ENCODE results near the gene C16orf89.

C16orf89 gene

DNA sequence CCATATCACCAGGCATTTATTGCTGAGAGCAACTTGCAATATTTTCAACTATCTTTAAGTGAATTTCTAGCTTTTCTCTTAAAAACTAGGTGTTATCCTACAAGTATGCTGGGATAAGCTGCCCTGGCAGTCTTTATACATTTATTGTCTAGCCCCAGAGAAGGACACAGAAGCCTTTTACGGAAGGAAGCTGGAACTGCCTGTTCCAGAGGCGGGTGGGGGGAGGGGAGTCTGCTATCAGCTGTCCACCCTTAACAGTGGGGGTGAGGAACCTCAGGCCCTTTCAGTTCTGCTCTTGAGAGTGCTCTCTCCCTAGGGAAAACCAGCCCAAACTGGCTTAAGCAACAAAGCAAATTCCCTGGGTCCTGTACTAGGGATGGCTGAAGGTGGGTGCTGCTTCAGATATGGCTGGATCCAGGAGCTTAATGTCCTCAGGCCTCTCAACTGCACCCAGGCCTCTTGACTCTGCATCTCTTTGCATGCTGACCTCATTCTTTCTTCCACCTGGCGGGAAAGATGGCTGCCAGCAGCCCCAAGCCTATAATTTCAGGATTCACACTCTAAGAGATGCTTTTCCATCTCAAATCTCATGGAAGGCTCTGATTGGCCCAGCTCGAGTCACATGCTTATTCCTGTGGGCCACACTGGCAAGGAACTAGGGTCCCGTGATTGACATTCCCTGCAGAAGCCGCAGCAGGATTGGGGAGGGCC, 48.6 kb downstream of the C16orf89 start:
- peak in 2 of 42 donors; percentile 33 to 65 for DNase-seq
- intact Hi-C loops (cut with DNase I) = no loop called here

DNA sequence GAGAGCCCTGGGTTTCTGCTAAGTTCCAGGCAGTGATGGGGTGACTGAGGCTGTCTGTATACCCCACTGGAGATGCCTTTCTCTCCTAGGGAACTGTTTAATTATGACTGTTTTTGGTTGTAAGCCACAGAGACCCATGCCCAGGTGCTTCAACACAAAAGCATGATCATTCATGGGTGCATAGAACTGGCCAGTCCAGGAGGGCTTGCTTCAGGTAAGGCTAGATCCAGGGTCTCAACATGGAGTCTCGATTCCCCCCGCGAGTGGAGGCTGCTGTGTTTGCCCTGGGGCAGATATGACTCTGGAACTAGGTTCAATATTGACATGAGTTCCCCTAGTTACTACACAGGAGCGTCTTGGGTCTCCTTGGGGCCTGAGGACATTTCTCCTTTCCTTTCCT, 49.9 kb downstream of the C16orf89 start:
- intact Hi-C loops (cut with DNase I) = no loop called here

DNA sequence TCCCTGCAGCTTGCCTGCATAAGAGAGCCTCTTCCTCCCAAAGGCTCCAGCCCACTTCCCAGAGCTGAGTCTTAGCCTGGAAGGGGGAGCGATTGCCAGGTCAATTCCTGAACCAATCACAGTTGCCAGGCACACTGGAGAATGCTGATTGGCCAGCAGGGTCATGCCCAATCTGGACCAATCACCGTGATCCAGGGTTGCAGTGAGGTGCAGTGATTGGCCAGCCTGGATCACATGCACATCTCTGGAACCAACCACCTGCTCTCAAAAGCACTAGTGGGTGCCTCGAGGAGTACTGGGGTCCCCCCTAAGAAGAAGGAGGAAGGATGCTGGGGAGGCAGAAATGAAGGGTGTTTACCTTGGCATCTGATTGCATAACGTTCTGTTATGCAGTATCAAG, 50.4 kb downstream of the C16orf89 start:
- DNase-seq = peak in 8 of 42 donors; percentile 33 to 69 (median 57)
- intact Hi-C loops (cut with DNase I) = no loop called here

More for the DNA sequence above, 49.9 kb downstream of the C16orf89 start:
- no peak for DNase-seq

DNA sequence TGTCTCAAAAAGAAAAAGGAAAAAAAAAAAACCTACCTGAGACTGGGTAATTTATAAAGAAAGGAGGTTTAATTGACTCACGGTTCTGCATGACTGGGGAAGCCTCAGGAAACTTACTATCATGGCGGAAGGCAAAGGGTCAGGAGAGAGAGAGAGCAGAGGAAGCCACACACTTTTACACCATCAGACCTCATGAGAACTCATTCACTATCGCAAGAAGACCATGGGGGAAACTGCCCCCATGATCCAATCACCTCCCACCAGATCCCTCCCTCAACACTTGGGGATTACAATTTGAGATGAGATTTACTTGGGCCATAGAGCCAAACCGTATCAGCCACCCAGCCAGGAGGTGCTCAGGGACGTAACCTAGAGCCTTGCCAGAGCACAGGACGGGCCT, 52.9 kb downstream of the C16orf89 start:
- no peak for DNase-seq
- intact Hi-C loops (cut with DNase I) = no loop called here

DNA sequence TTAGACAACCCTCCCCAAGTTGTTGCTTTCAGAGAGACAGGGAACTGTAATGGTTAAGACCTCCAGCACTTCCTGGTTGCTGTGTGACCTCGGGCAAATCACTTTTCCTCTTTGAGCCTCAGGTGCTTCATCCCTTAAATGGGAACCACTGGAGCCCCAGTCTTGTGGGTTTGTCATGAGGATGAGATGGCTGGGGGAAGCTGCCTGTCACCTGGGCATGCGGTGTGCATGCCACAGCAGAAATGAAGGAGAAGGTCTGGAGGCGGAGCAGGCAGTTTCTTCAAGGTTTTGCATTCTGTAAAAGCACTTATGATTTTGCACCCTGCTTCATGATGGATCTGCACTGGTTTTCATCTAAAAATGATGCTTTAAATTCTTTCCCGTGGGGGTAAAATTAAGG, 54.1 kb downstream of the C16orf89 start:
- peak in 30 of 42 donors; percentile 29 to 88 (median 71) for DNase-seq
- intact Hi-C loops (cut with DNase I) = no loop called here

DNA sequence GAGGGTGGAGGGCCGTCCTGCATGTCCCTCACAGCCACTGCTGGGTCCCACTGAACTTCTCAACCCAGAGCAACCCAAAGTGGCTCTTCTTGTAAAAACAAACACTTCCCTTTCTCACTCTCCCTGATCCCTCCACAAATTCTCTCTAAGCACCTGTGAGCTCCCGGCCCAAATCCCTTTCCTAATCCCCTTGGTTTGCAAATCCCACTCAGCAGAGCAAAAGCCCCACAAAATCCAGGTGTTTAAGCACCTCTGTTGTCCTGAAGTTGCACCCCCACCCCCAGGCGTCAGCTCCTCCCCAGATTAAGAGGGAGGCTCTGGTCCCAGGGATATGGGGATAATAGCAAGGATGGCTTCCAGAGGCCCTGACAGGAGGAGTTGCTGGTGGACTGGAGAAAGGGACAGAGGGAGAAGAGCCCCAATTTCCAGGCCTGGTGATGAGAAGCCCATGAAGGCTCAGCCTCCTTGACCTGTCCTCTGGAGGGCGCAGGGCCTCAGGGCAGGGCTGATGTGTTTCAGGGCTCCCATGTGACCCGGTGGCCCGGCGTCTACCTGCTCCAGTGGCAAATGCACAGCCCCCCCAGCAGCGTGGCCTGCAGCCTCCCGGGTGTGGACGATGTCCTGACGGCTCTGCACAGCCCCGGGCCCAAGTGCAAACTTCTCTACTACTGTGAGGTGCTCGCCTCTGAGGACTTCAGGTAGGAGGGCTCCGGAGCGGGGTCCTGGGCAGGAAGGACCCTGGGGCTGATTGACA, 55.0 kb downstream of the C16orf89 start:
- DNase-seq = peak in 1 of 42 donors; percentile 18
- intact Hi-C loops (cut with DNase I) = no loop called here

DNA sequence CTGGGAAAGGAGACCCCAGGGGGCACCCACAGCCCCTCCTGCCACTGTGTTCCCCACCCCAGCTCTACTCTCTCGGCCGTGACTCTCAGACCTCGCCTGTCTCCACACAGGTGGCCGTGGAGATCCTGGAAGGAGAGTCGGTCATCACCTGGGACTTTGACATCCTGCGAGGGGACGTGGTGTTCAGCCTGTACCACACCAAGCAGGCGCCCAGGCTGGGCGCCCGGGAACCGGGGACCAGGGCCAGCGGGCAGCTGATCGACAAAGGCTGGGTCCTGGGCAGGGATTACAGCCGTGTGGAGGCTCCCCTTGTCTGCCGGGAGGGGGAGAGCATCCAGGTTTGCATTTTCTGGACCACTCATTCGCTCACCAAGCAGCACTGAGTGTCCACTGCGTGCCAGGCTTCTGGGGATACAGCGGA, 57.4 kb downstream of the C16orf89 start:
- intact Hi-C loops (cut with DNase I) = no loop called here
- no peak for DNase-seq

DNA sequence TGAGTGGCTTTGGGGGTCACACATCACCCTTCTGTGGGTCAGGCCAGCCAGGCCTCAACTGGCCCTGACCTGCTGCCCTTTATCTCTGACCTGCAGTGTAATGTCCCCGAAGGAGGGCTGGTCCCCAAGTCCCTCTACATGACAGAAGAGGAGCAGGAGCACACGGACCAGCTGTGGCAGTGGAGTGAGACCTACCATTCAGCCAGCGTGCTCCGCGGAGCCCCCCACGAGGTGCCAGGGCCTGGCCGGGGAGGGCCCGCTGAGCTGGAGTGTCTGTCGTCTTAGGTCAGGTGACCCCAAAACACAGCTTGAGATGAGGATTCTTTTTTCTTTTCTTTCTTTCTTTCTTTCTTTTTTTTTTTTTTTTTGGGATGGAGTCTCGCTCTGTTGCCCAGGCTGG, 58.5 kb downstream of the C16orf89 start:
- intact Hi-C loops (cut with DNase I) = no loop called here
- DNase-seq = no peak

DNA sequence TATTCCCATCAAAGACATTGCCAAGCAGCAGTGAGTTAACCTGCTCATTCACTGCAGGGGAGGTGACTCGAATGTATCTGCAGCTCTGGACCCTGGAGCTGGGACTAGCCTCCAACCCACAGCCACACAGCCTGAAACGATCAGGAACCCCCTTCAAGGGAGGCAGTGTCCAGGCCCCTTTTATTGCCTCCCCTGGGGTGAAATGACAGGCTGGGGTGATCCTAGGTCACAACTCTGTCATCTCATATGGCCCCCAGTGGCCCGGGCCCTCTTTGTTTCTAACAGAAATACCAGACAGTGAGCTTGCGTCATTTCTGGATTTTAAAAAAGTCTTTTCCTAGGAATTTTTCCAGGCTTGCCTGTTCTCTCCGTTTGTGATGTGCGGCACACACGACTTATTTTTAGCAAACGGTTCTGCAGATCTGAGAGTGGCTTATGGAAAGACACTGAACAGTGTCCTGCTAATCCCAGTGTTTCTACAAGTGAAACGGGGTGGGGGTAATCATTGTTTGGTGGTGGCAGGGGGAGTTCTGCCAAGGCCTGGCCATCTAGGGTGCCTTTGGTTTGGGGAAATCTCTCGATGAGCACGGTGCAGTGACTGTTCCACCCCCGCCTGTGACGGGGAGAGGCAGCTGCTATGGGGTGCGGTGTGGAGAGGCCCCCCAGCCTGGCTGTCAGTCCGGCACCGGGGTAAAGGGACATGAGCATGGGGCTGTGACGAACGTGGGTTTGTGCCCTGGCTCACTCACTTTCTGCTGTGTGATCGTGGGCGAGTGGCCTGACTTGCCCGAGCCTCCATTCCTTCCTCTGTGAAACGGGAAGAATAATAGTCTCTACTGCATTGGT, 59.2 kb downstream of the C16orf89 start:
- intact Hi-C loops (cut with DNase I) = no loop called here
- DNase-seq = peak in 10 of 42 donors; percentile 22 to 72 (median 50)

DNA sequence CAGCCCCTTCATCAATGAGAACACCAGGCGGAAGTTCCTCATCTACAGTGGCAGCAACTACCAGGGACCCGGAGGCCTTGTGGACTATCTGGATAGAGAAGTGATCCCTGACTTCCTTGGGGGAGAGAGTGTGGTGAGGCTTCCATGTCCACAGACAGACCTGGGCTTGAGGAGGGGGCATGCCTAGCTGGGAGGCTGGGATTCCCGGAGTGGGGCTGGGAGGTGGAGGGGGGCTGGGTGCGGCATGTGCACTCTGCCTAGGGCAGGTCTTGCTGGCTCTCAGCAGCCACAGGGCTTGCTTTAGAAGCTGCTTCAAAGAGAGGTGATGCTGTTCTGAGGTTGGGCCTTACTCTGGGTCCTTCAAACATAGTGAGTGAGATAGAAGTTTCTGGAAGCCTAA, 59.8 kb downstream of the C16orf89 start:
- intact Hi-C loops (cut with DNase I) = no loop called here
- no peak for DNase-seq

DNA sequence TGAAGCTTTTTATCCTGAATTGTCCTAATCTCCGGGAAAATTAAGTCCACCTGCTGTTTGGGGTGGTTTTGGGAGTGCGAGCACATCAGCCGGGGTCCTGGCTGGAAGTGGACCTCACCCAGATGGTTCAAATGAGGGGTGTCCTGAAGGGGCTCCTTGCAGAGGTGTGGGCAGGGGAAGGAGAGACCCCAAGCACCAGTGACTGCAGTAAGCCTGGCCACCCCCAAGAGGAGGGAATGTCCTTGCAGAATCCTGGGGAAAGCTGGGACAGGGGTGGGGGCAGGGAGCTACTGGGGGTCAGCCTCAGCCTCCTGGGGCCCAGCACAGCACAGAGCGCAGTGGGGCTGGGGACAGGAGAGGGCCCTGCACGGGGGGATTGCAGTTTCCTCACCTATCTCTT, 61.4 kb downstream of the C16orf89 start:
- intact Hi-C loops (cut with DNase I) = no loop called here
- no peak for DNase-seq

DNA sequence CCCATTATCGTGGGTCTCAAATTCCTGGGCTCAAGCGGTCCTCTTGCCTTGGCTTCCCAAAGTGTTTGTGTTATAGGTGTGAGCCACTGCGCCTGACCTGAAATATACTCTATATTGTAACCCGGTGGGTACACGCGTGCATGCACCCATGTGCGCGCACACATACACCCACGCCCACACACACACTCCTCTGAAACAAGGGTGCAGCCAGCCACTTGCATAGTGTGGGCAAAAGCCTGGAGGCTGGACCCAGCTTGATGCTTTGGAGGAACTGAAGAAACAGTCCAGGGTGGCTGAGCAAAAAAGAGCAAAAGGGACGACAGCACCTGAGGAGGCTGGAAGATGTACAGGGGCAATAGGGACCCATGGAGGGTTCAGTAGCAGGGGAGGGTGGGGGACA, 61.9 kb downstream of the C16orf89 start:
- intact Hi-C loops (cut with DNase I) = no loop called here
- DNase-seq = peak in 4 of 42 donors; percentile 45 to 65 (median 52)

DNA sequence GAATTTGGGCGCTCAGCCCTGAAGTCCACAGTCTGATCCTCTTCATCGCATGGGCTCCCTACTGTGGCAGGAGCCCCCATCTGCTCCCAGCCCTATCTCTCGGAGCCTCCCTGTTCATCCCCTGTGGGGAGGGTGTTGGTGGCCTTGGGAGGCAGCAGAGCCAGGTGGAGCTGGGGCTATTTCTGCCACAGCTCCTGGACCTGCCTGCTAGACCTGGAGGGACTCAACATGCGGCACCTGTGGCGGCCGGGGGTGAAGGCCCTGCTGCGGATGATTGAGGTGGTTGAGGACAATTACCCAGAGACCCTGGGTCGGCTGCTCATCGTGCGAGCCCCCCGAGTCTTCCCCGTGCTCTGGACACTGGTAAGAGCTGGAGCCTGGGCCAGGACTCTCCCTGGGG, 62.5 kb downstream of the C16orf89 start:
- intact Hi-C loops (cut with DNase I) = no loop called here
- DNase-seq = no peak

DNA sequence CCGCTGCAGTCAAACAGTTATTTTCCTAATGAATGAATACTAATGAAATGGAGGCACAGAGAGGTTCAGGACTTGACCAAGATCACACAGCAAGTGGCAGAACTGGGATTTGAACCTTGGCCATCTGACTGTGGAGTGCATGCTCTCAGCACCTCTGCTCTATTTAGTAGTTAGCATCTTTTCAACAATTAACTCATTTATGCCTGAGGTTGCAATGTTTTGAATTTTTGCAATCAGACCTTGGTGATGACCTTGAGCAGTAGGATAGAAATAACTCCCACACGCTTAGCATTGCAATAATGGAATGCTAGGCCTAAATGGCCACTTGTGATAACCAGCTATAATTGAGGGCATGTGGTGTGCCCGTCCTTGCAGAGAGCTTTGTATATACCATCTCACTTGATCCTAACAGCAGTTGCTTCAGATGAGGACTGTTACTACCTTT, 63.0 kb downstream of the C16orf89 start:
- DNase-seq = no peak
- intact Hi-C loops (cut with DNase I) = no loop called here

DNA sequence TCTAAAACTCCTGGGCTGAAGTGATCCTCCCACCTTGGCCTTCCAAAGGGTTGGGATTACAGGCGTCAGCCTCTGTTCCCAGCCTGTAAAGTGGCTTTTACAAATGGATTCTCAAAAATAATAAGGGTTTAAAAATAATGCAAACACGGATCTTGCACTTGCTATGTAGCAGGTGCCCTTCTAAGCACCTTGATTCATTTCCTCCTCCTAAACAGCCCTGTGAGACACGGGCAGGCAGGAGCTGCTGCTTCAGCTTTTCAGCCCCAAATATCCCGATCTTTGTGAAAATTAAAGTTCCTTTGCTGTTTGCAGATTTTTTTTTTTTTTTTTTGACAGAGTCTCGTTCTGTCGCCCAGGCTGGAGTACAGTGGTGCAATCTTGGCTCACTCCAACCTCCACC, 63.8 kb downstream of the C16orf89 start:
- no peak for DNase-seq
- intact Hi-C loops (cut with DNase I) = no loop called here

DNA sequence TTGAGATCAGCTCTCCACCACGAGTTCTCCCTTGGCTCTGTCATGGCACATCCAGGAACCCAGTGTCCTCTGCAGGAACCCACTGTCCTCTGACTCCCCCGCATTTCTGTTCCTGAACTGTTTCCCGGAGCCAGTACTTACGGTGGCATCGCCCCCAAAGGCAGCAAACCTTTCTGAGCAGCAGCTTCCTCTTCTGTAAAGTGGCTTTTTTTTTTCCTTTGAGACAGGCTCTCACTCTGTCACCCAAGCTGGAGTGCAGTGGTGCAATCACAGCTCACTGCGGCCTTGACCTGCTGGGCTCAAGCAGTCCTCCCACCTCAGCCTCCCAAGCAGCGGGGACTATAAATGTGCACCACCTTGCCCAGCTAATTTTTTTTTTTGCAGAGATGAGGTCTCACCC, 64.2 kb downstream of the C16orf89 start:
- peak in 12 of 42 donors; percentile 28 to 77 (median 62) for DNase-seq
- intact Hi-C loops (cut with DNase I) = no loop called here

DNA sequence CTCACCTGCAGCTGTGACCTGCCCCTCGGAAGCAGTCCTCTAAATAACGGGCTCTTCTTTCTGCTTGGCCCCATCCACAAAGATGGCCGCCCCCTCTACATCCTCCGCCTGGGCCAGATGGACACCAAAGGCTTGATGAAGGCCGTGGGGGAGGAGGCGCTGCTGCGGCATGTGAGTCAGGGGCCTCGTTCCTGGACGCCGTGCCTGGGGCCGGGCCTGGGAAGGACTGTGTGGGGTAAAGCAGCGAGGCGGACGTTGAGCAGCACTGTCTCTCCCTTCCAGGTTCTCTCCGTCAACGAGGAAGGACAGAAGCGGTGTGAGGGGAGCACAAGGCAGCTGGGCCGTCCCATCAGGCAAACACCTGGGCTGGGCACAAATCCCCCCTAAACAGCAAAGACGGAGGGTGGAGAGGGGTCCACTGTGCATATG, 65.2 kb downstream of the C16orf89 start:
- intact Hi-C loops (cut with DNase I) = no loop called here
- DNase-seq = no peak

DNA sequence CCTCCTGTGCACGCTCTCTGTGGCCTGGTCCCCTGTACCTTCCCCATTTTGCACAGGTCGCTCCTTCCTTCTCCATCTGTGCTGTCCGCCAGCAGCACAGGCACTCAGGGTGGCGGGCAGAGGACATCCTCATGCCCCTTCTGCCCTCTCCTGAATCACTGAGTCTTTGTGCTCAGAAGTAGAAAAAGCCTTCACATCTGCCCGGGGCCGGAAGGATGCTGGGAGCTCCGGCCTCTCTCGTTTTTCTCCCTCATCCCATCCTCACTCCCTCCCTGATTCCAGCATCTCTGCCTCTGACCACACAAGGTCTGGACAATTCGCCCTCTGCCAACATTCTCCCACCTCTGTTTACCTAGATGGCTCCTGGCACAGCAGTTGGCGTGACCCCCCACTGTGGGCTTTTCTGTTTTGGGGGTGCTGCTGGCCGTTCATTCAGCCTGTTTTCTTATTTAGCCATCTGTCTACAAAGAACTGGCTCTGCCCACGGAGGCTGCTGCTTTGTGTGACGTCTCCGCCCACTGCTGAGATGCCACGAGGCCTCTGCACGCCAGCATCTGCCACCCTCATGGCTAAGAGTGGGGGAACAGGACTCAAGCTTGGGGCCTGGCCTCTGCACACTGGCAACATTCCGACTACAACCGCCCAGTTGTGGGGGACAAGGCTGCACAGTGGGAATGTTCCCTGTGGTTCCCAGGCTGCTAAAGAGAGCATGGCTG, 70.9 kb downstream of the C16orf89 start:
- intact Hi-C loops (cut with DNase I) = no loop called here
- DNase-seq = peak; percentile 68 to 92 (median 82)

Data from head of caudate nucleus (tissue), 42 donors.